Measurements from ENCODE around the gene TMEM74B. TPM values are rescaled to one million over a fixed set of nuclear protein-coding genes. Genes with fewer than 3 reads are reported as not detected.

Gene TMEM74B
- total and polyA plus RNA-seq, 4 donors, result 2.3 to 10.9 (median 7.6) TPM

GRCh38 chr20:1202762-1203504, 18.2 kb upstream of the TMEM74B start, which contains the start of gene C20orf202:
TSS of gene C20orf202 (plus strand) at chr20:1203454. CDS start at chr20:1203586, 132 bp downstream.
- Histone ChIP-seq H3K9me3 (ENCODE audit: control insufficient read depth in 4 of 4, insufficient read depth in 3 of 4, low read length in 3 of 4) (no peaks in the 10 kb centered on the region), H3K4me3 (peak within 1 kb of the TSS; percentile 13), H3K36me3 (ENCODE audit: control insufficient read depth in 4 of 4, insufficient read depth in 4 of 4, low read length in 4 of 4) (no peaks in the 10 kb centered on the region), H3K9ac (ENCODE audit: insufficient read depth in 1 of 2, low read length in 2 of 2) (no peak within 1 kb of the TSS), H3K27me3 (ENCODE audit: control insufficient read depth in 3 of 3, insufficient read depth in 3 of 3, low read length in 2 of 3) (no peaks in the 10 kb centered on the region), H3K4me1 (ENCODE audit: control insufficient read depth in 5 of 5, insufficient read depth in 5 of 5, low read length in 5 of 5) (peaks cover 0 to 60% (median 16%) of the 10 kb centered on the region in 5 donors), H3K27ac (ENCODE audit: low read depth in 1 of 2, low read length in 1 of 2) (peak within 1 kb of the TSS in 1 of 2 donors; percentile 55)
- no peak for ATAC-seq (ENCODE audit: insufficient read depth, low FRiP score)
- no peak for DNase-seq
- 68 to 81% methylated on average over 5 of the region's 5 CpGs for WGBS, 2 donors
- TF ChIP-seq CTCF (IDR thresholded peaks at IDR 0.05; ENCODE audit: control extremely low read depth, extremely low read depth), result no peak

GRCh38 chr20:1199964-1200363, 15.2 kb upstream of the TMEM74B start:
- Histone ChIP-seq H3K27ac (ENCODE audit: low read depth in 1 of 2, low read length in 1 of 2) (peak overlapping the region in 1 of 2 donors; percentile 61), H3K9ac (ENCODE audit: insufficient read depth in 1 of 2, low read length in 2 of 2) (peak overlapping the region in 1 of 2 donors; percentile 44), H3K4me1 (ENCODE audit: control insufficient read depth in 5 of 5, insufficient read depth in 5 of 5, low read length in 5 of 5) (peaks cover 0 to 54% (median 16%) of the 10 kb centered on the region in 5 donors), H3K36me3 (ENCODE audit: control insufficient read depth in 4 of 4, insufficient read depth in 4 of 4, low read length in 4 of 4) (no peaks in the 10 kb centered on the region), H3K4me3 (no peak overlapping the region), H3K9me3 (ENCODE audit: control insufficient read depth in 4 of 4, insufficient read depth in 3 of 4, low read length in 3 of 4) (no peaks in the 10 kb centered on the region), H3K27me3 (ENCODE audit: control insufficient read depth in 3 of 3, insufficient read depth in 3 of 3, low read length in 2 of 3) (no peaks in the 10 kb centered on the region)
- 71 to 88% methylated on average over 1 of the region's 1 CpG for WGBS, 2 donors
- DNase-seq (peak in 2 of 3 donors; percentile 54 to 66), ATAC-seq (ENCODE audit: insufficient read depth, low FRiP score) (no peak)
- no peak for TF ChIP-seq CTCF (IDR thresholded peaks at IDR 0.05; ENCODE audit: control extremely low read depth, extremely low read depth)

GRCh38 chr20:1199212-1199873, 14.6 kb upstream of the TMEM74B start:
- no peaks in the 10 kb centered on the region for H3K36me3 ChIP-seq (ENCODE audit: control insufficient read depth in 4 of 4, insufficient read depth in 4 of 4, low read length in 4 of 4)
- WGBS, 2 donors, result 65 to 89% methylated on average over 7 of the region's 7 CpGs
- H3K27ac ChIP-seq (ENCODE audit: low read depth in 1 of 2, low read length in 1 of 2), result peak overlapping the region in 1 of 2 donors; percentile 61
- DNase-seq (peak in 2 of 3 donors; percentile 71 to 88), ATAC-seq (ENCODE audit: insufficient read depth, low FRiP score) (no peak)
- no peaks in the 10 kb centered on the region for H3K9me3 ChIP-seq (ENCODE audit: control insufficient read depth in 4 of 4, insufficient read depth in 3 of 4, low read length in 3 of 4)
- no peak overlapping the region for H3K4me3 ChIP-seq
- peaks cover 0 to 49% (median 12%) of the 10 kb centered on the region in 5 donors for H3K4me1 ChIP-seq (ENCODE audit: control insufficient read depth in 5 of 5, insufficient read depth in 5 of 5, low read length in 5 of 5)
- no peak for TF ChIP-seq CTCF (IDR thresholded peaks at IDR 0.05; ENCODE audit: control extremely low read depth, extremely low read depth)
- H3K27me3 ChIP-seq (ENCODE audit: control insufficient read depth in 3 of 3, insufficient read depth in 3 of 3, low read length in 2 of 3), result peaks cover 0 to 3% (median 0%) of the 10 kb centered on the region in 3 donors
- H3K9ac ChIP-seq (ENCODE audit: insufficient read depth in 1 of 2, low read length in 2 of 2), result peak overlapping the region in 1 of 2 donors; percentile 33

All from lung (tissue), 12 donors.